Spleen (tissue), 7 donors: ENCODE measurements around the gene IBA57.
"Not testable (repeated sequence)": the region's sequence is repeated elsewhere in the genome, so short reads cannot be mapped to it uniquely, and the experiment has no call there.

ENCODE experiments used
- CTCF ChIP-seq, 11 experiments: fragments of 200-600 bp in 7 of 11; fragments of 450-650 bp in 4 of 11; sonication (generic) in 4 of 11; IDR thresholded peaks in 8 of 11; conservative IDR thresholded peaks in 3 of 11; 1 replicate in 7 of 11; 2 replicates in 4 of 11; pipeline versions ENCODE4 v1.4.0 to v1.8.0; 2016 to 2021; ENCODE audit warnings: antibody characterized with exemption in 11 of 11, inconsistent platforms in 4 of 11, mild to moderate bottlenecking in 1 of 11
- POLR2A ChIP-seq, 3 donors: fragments of 450-650 bp; IDR thresholded peaks; one replicate each; pipeline ENCODE4 v1.5.1; 2017; ENCODE audit warnings: antibody characterized with exemption in 3 of 3, mild to moderate bottlenecking in 1 of 3
- donor health status: DM: no; HTN: no; CAD: no; lungs with moderate emphysema.
- donor health status: DM: no; HTN: no; CAD: no.
- donor health status: DM: no; HTN: no; CAD: no.

DNA sequence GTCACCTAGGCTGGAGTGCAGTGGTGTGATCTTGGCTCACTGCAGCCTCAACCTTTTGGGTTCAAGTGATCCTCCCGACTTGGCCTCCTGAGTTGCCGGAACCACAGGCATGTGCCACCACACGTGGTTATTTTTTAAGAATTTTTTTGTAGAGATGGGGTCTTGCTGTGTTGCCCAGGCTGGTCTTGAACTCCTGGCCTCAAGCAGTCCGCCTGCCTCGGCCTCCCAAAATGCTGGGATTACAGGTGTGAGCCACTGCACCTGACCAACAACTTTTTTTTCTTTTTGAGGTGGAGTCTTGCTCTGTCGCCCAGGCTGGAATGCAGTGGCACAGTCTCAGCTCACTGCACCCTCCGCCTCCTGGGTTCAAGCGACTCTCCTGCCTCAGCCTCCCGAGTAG is 55.5 kb downstream of the IBA57 start:
- not testable (repeated sequence) for TF ChIP-seq POLR2A (IDR thresholded peaks at IDR 0.05); CTCF (IDR thresholded peaks at IDR 0.05 in 8 of 11, conservative IDR thresholded peaks at IDR 0.05 in 3 of 11)
